ENCODE results near the gene DOC2A.

DOC2A gene

GRCh38 chr16:30030011-30030685 lies 19.3 kb upstream of the DOC2A start:
- no peaks in the 10 kb centered on the region for H3K27me3 ChIP-seq (ENCODE audit: control insufficient read depth, insufficient read depth, low read length)
- H3K79me2 ChIP-seq, result no peaks in the 10 kb centered on the region
- H3K4me2 ChIP-seq (ENCODE audit: low read length), result no peak overlapping the region
- H3K9ac ChIP-seq, result no peak overlapping the region
- H3K36me3 ChIP-seq (ENCODE audit: control insufficient read depth, insufficient read depth, low read length), result no peaks in the 10 kb centered on the region
- peak overlapping the region; percentile 77 for H2AFZ ChIP-seq
- peaks cover 15% of the 10 kb centered on the region for H3K4me1 ChIP-seq
- no peak overlapping the region for H3K27ac ChIP-seq
- H3K9me3 ChIP-seq (ENCODE audit: control insufficient read depth, low read length), result no peaks in the 10 kb centered on the region
- no peak for TF ChIP-seq CTCF (IDR thresholded peaks at IDR 0.05)
- H3K4me3 ChIP-seq (ENCODE audit: low read depth, low read length), result no peak overlapping the region

- Histone ChIP-seq H3K36me3 (ENCODE audit: control insufficient read depth, insufficient read depth, low read length) (no peaks in the 10 kb centered on the region), H3K79me2 (no peaks in the 10 kb centered on the region), H3K27ac (no peak overlapping the region), H3K4me1 (peaks cover 15% of the 10 kb centered on the region), H3K9ac (no peak overlapping the region), H3K4me2 (ENCODE audit: low read length) (no peak overlapping the region), H3K4me3 (ENCODE audit: low read depth, low read length) (no peak overlapping the region), H3K27me3 (ENCODE audit: control insufficient read depth, insufficient read depth, low read length) (no peaks in the 10 kb centered on the region), H3K9me3 (ENCODE audit: control insufficient read depth, low read length) (no peaks in the 10 kb centered on the region), H2AFZ (no peak overlapping the region)
- no peak for TF ChIP-seq CTCF (IDR thresholded peaks at IDR 0.05)
Measured at GRCh38 chr16:30028438-30029076, 17.7 kb upstream of the DOC2A start.

- Histone ChIP-seq H3K36me3 (ENCODE audit: control insufficient read depth, insufficient read depth, low read length) (no peaks in the 10 kb centered on the region), H3K4me2 (ENCODE audit: low read length) (no peak overlapping the region), H3K4me3 (ENCODE audit: low read depth, low read length) (no peak overlapping the region), H3K9ac (no peak overlapping the region), H3K27me3 (ENCODE audit: control insufficient read depth, insufficient read depth, low read length) (no peaks in the 10 kb centered on the region), H3K27ac (peak overlapping the region; percentile 30), H3K4me1 (peaks cover 15% of the 10 kb centered on the region), H3K79me2 (no peaks in the 10 kb centered on the region), H3K9me3 (ENCODE audit: control insufficient read depth, low read length) (no peaks in the 10 kb centered on the region), H2AFZ (peak overlapping the region; percentile 62)
- no peak for TF ChIP-seq CTCF (IDR thresholded peaks at IDR 0.05)
Measured at GRCh38 chr16:30027588-30028437, 17.0 kb upstream of the DOC2A start.

GRCh38 chr16:30026449-30026848 lies 15.6 kb upstream of the DOC2A start:
- H3K4me3 ChIP-seq (ENCODE audit: low read depth, low read length), result no peak overlapping the region
- no peak overlapping the region for H3K4me2 ChIP-seq (ENCODE audit: low read length)
- H2AFZ ChIP-seq, result no peak overlapping the region
- no peaks in the 10 kb centered on the region for H3K27me3 ChIP-seq (ENCODE audit: control insufficient read depth, insufficient read depth, low read length)
- no peak for TF ChIP-seq CTCF (IDR thresholded peaks at IDR 0.05)
- H3K9me3 ChIP-seq (ENCODE audit: control insufficient read depth, low read length), result no peaks in the 10 kb centered on the region
- no peak overlapping the region for H3K9ac ChIP-seq
- no peaks in the 10 kb centered on the region for H3K79me2 ChIP-seq
- H3K36me3 ChIP-seq (ENCODE audit: control insufficient read depth, insufficient read depth, low read length), result no peaks in the 10 kb centered on the region
- H3K27ac ChIP-seq, result no peak overlapping the region
- H3K4me1 ChIP-seq, result peaks cover 6% of the 10 kb centered on the region
